CD4-positive, CD25-positive, alpha-beta regulatory T cell (primary cell): ENCODE data around the gene TAS2R13. TPM values are rescaled to one million over a fixed set of nuclear protein-coding genes. Genes with fewer than 3 reads are reported as not detected.

Experiments
- ATAC-seq, 2 donors: fragments of 150-1000 bp; cut with Tn5 transposase; one replicate each; pipeline ENCODE4 v1.10.0; 2021; ENCODE audit warnings: low read depth in 2 of 2, moderate number of reproducible peaks in 2 of 2, moderate library complexity in 1 of 2
- DNase-seq, 3 donors: peaks; one replicate each; pipeline versions ENCODE4 v3.0.0 to v3.0.0-alpha.2; 2012 to 2022; ENCODE audit warnings: mixed read lengths in 1 of 3
- H3K27ac ChIP-seq: one replicate; pipeline ENCODE4 v1.7.0; 2013; ENCODE audit warnings: mild to moderate bottlenecking, low read length; ENCODE audit not compliant: insufficient read depth, poor library complexity, severe bottlenecking
- H3K27me3 ChIP-seq: one replicate; pipeline ENCODE4 v1.7.0; 2013; ENCODE audit warnings: low read length; ENCODE audit not compliant: control insufficient read depth, insufficient read depth
- H3K36me3 ChIP-seq: one replicate; pipeline ENCODE4 v1.7.0; 2013; ENCODE audit warnings: mild to moderate bottlenecking, low read length, moderate library complexity; ENCODE audit not compliant: control insufficient read depth, insufficient read depth
- H3K4me1 ChIP-seq: 2 replicates; pipeline ENCODE4 v1.7.0; 2013; ENCODE audit warnings: mild to moderate bottlenecking, low read length; ENCODE audit not compliant: insufficient read depth, control insufficient read depth, poor library complexity, severe bottlenecking
- H3K4me3 ChIP-seq: one replicate; pipeline ENCODE4 v1.7.0; 2013; ENCODE audit warnings: low read depth, mild to moderate bottlenecking, low read length, moderate library complexity
- H3K9me3 ChIP-seq, 2 experiments: 1 replicate in 1 of 2; 2 replicates in 1 of 2; pipeline ENCODE4 v1.7.0; 2013; ENCODE audit warnings: low read length in 2 of 2, mild to moderate bottlenecking in 1 of 2, moderate library complexity in 1 of 2; ENCODE audit not compliant: control insufficient read depth in 2 of 2
- H3K27ac Mint-ChIP-seq, 3 donors: one replicate each; pipeline ENCODE4 v1.8.0; 2020 to 2022; ENCODE audit warnings: mild to moderate bottlenecking in 3 of 3, mixed read lengths in 3 of 3, moderate library complexity in 2 of 3
- H3K27me3 Mint-ChIP-seq: one replicate; pipeline ENCODE4 v1.8.0; 2022; ENCODE audit warnings: mild to moderate bottlenecking, mixed read lengths
- H3K36me3 Mint-ChIP-seq: one replicate; pipeline ENCODE4 v1.8.0; 2020; ENCODE audit warnings: mixed read lengths
- H3K4me1 Mint-ChIP-seq, 4 donors: one replicate each; pipeline ENCODE4 v1.8.0; 2020 to 2022; ENCODE audit warnings: mixed read lengths in 4 of 4, mild to moderate bottlenecking in 1 of 4
- H3K4me3 Mint-ChIP-seq, 4 donors: one replicate each; pipeline ENCODE4 v1.8.0; 2020 to 2022; ENCODE audit warnings: mild to moderate bottlenecking in 4 of 4, mixed read lengths in 4 of 4, moderate library complexity in 3 of 4
- H3K9me3 Mint-ChIP-seq, 7 donors: one replicate each; pipeline ENCODE4 v1.8.0; 2020 to 2022; ENCODE audit warnings: mixed read lengths in 7 of 7, mild to moderate bottlenecking in 3 of 7, moderate library complexity in 2 of 7
- polyA plus RNA-seq, 4 donors: library from polyadenylated mRNA; unstranded; fragments of 300-500 nt; fragmentation: Illumina TruSeq; gene quantifications; one replicate each; pipeline ENCODE4 v1.2.3, GENCODE V29; 2021
- total RNA-seq: library from RNA; stranded (reverse); gene quantifications from one replicate; pipeline ENCODE4 v1.2.3, GENCODE V29; 2022

Gene TAS2R13
- total RNA-seq, result 1.4 TPM
- polyA plus RNA-seq, result not detected

DNA sequence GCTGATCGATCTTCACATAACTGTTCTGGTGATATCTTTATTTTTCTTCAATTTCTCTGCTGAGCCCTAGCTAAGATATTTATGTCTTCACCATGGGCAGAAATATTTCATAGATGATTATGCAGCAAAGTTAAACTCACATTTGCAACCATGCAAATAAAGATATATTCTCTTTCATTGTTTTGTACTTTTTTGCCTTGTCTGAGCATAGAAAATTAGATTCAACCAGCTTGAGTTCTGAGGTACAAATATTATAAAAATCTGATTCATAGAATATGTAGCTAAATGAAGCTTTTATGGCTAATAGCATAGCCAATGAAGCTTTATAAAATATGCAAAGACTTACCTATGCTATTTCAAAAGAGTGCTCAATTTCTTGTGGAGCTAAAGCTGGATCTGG is at the start of gene TAS2R13:
Gene TAS2R13, minus strand, starts transcription at position 101 of the 400 bp plus-strand sequence. CDS start 264 bp downstream, outside the sequence.
- no peak within 1 kb of the TSS for H3K4me3 Mint-ChIP-seq
- Histone ChIP-seq H3K27me3 (no peaks in the 10 kb centered on the region), H3K4me3 (no peak within 1 kb of the TSS), H3K36me3 (no peaks in the 10 kb centered on the region), H3K4me1 (no peaks in the 10 kb centered on the region), H3K27ac (no peak within 1 kb of the TSS), H3K9me3 (peaks cover 5 to 6% of the 10 kb centered on the region in 2 experiments)
- H3K9me3 Mint-ChIP-seq, result peaks cover 2 to 14% (median 4%) of the 10 kb centered on the region in 7 donors
- ATAC-seq, result no peak
- no peak within 1 kb of the TSS for H3K27ac Mint-ChIP-seq
- peaks cover 32% of the 10 kb centered on the region for H3K36me3 Mint-ChIP-seq
- peaks cover 0 to 3% (median 0%) of the 10 kb centered on the region in 4 donors for H3K4me1 Mint-ChIP-seq
- no peak for DNase-seq
- H3K27me3 Mint-ChIP-seq, result no peaks in the 10 kb centered on the region

DNA sequence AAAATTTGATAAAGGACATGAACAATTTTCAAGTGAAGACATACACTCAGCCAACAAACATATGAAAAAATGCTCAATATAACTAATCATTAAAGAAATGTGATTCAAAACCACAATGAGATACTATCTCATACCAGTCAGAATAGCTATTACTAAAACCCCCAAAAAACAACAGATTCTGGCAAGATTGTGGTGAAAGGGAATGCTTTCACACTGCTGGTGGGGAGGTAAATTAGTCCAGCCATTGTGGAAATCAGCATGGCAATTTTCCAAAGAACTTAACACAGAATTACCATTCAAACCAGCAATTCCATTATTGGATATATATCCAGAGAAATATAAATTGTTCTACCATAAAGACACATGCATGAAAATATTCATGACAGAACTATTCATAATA is 48.4 kb upstream of the TAS2R13 start:
- no peaks in the 10 kb centered on the region for H3K27me3 ChIP-seq
- peaks cover 8% of the 10 kb centered on the region for H3K4me1 ChIP-seq
- H3K4me1 Mint-ChIP-seq, result peaks cover 28 to 62% (median 41%) of the 10 kb centered on the region in 4 donors
- peaks cover 5 to 18% (median 8%) of the 10 kb centered on the region in 7 donors for H3K9me3 Mint-ChIP-seq
- peaks cover 45% of the 10 kb centered on the region for H3K36me3 Mint-ChIP-seq
- peaks cover 6% of the 10 kb centered on the region for H3K27me3 Mint-ChIP-seq
- no peak overlapping the region for H3K27ac ChIP-seq
- no peaks in the 10 kb centered on the region for H3K36me3 ChIP-seq
- H3K27ac Mint-ChIP-seq, result no peak overlapping the region
- DNase-seq (no peak), ATAC-seq (no peak)
- H3K9me3 ChIP-seq, result no peaks in the 10 kb centered on the region
- H3K4me3 ChIP-seq, result no peak overlapping the region
- H3K4me3 Mint-ChIP-seq, result no peak overlapping the region

- no peak overlapping the region for H3K27ac Mint-ChIP-seq
- peaks cover 28 to 50% (median 34%) of the 10 kb centered on the region in 4 donors for H3K4me1 Mint-ChIP-seq
- H3K36me3 Mint-ChIP-seq, result peaks cover 45% of the 10 kb centered on the region
- Histone ChIP-seq H3K9me3 (no peaks in the 10 kb centered on the region), H3K4me3 (no peak overlapping the region), H3K36me3 (no peaks in the 10 kb centered on the region), H3K27me3 (no peaks in the 10 kb centered on the region), H3K27ac (no peak overlapping the region), H3K4me1 (peaks cover 8% of the 10 kb centered on the region)
- H3K9me3 Mint-ChIP-seq, result peaks cover 3 to 20% (median 9%) of the 10 kb centered on the region in 7 donors
- no peak for ATAC-seq
- peaks cover 6% of the 10 kb centered on the region for H3K27me3 Mint-ChIP-seq
- H3K4me3 Mint-ChIP-seq, result no peak overlapping the region
- no peak for DNase-seq
Observed at GRCh38 chr12:10956085-10956484, 46.7 kb upstream of the TAS2R13 start.

GRCh38 chr12:10952645-10953044 is 43.3 kb upstream of the TAS2R13 start:
- H3K27ac Mint-ChIP-seq, result no peak overlapping the region
- no peak overlapping the region for H3K4me3 Mint-ChIP-seq
- no peaks in the 10 kb centered on the region for H3K4me1 ChIP-seq
- ATAC-seq (no peak), DNase-seq (no peak)
- H3K9me3 Mint-ChIP-seq, result peaks cover 5 to 27% (median 12%) of the 10 kb centered on the region in 7 donors
- H3K4me1 Mint-ChIP-seq, result peaks cover 13 to 29% (median 20%) of the 10 kb centered on the region in 4 donors
- no peaks in the 10 kb centered on the region for H3K36me3 ChIP-seq
- no peaks in the 10 kb centered on the region for H3K9me3 ChIP-seq
- H3K27ac ChIP-seq, result no peak overlapping the region
- no peak overlapping the region for H3K4me3 ChIP-seq
- no peaks in the 10 kb centered on the region for H3K27me3 ChIP-seq
- peaks cover 6% of the 10 kb centered on the region for H3K27me3 Mint-ChIP-seq
- H3K36me3 Mint-ChIP-seq, result peaks cover 45% of the 10 kb centered on the region

- no peak overlapping the region for H3K27ac ChIP-seq
- H3K27ac Mint-ChIP-seq, result no peak overlapping the region
- no peak for ATAC-seq
- H3K27me3 ChIP-seq, result no peaks in the 10 kb centered on the region
- no peaks in the 10 kb centered on the region for H3K36me3 ChIP-seq
- peaks cover 13% of the 10 kb centered on the region for H3K36me3 Mint-ChIP-seq
- H3K9me3 Mint-ChIP-seq, result peaks cover 0 to 12% (median 5%) of the 10 kb centered on the region in 7 donors
- peaks cover 0 to 16% (median 3%) of the 10 kb centered on the region in 4 donors for H3K4me1 Mint-ChIP-seq
- peaks cover 0 to 4% of the 10 kb centered on the region in 2 experiments for H3K9me3 ChIP-seq
- no peak overlapping the region for H3K4me3 ChIP-seq
- H3K27me3 Mint-ChIP-seq, result no peaks in the 10 kb centered on the region
- H3K4me1 ChIP-seq, result no peaks in the 10 kb centered on the region
- no peak overlapping the region for H3K4me3 Mint-ChIP-seq
- no peak for DNase-seq
Observed at GRCh38 chr12:10943167-10943566, 33.8 kb upstream of the TAS2R13 start.

- ATAC-seq (no peak), DNase-seq (no peak)
- no peak overlapping the region for H3K27ac Mint-ChIP-seq
- peaks cover 0 to 5% (median 0%) of the 10 kb centered on the region in 7 donors for H3K9me3 Mint-ChIP-seq
- H3K27ac ChIP-seq, result no peak overlapping the region
- no peak overlapping the region for H3K4me3 ChIP-seq
- peaks cover 0 to 2% of the 10 kb centered on the region in 2 experiments for H3K9me3 ChIP-seq
- no peaks in the 10 kb centered on the region for H3K36me3 ChIP-seq
- H3K4me3 Mint-ChIP-seq, result no peak overlapping the region
- H3K36me3 Mint-ChIP-seq, result peaks cover 7% of the 10 kb centered on the region
- H3K4me1 ChIP-seq, result no peaks in the 10 kb centered on the region
- H3K4me1 Mint-ChIP-seq, result peaks cover 0 to 16% (median 3%) of the 10 kb centered on the region in 4 donors
- H3K27me3 Mint-ChIP-seq, result no peaks in the 10 kb centered on the region
- no peaks in the 10 kb centered on the region for H3K27me3 ChIP-seq
Observed at GRCh38 chr12:10941916-10942607, 32.7 kb upstream of the TAS2R13 start.

DNA sequence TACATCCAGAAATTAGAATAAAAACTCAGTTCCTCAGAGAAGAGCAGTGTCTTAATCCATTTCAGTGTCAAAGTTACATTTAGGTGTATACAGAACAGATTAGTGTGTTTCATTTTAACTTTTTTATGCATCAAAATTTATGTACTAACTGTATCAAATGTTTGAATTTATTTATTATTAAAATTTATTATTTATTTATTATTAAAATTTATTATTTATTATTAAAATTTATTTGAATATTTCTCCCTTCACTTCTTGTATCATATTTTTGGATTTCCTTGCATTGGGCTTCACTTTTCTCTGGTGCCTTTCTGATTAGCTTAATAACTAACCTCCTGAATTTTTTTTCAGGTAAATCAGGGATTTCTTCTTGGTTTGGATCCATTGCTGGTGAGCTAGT is 32.0 kb upstream of the TAS2R13 start:
- Histone ChIP-seq H3K36me3 (no peaks in the 10 kb centered on the region), H3K4me1 (no peaks in the 10 kb centered on the region), H3K9me3 (no peaks in the 10 kb centered on the region), H3K27me3 (no peaks in the 10 kb centered on the region), H3K27ac (no peak overlapping the region), H3K4me3 (no peak overlapping the region)
- Mint-ChIP-seq H3K36me3 (peaks cover 4% of the 10 kb centered on the region), H3K4me1 (peaks cover 0 to 16% (median 3%) of the 10 kb centered on the region in 4 donors), H3K4me3 (no peak overlapping the region), H3K9me3 (peaks cover 0 to 1% (median 0%) of the 10 kb centered on the region in 7 donors), H3K27me3 (no peaks in the 10 kb centered on the region), H3K27ac (peak overlapping the region in 1 of 3 donors; percentile 44)
- ATAC-seq (no peak), DNase-seq (no peak)

DNA sequence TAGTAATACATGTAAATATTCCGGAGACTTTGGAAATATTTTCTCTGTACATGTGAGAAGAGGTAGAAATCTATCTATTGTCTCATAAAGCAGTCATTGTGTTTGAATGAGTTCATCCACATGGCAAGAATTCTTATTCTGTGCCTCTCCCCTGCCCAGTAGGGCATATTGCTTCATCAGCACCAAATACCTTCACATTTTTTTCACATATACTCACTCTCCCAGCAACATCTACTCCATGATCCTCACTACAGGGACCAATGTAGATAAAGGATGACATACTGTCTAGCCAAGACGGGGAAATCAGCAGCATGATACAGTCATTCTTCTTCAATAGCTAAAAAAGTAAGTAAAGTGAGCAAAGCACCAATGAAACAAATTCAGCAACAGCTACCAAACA is 31.0 kb upstream of the TAS2R13 start:
- peaks cover 0 to 16% (median 5%) of the 10 kb centered on the region in 4 donors for H3K4me1 Mint-ChIP-seq
- H3K36me3 Mint-ChIP-seq, result peaks cover 4% of the 10 kb centered on the region

More for the DNA sequence above, 31.0 kb upstream of the TAS2R13 start:
- Mint-ChIP-seq H3K4me3 (no peak overlapping the region), H3K9me3 (peaks cover 0 to 1% (median 0%) of the 10 kb centered on the region in 7 donors), H3K27ac (no peak overlapping the region), H3K27me3 (no peaks in the 10 kb centered on the region)
- DNase-seq (no peak), ATAC-seq (no peak)
- no peaks in the 10 kb centered on the region for H3K27me3 ChIP-seq
- H3K9me3 ChIP-seq, result no peaks in the 10 kb centered on the region
- no peak overlapping the region for H3K4me3 ChIP-seq
- no peak overlapping the region for H3K27ac ChIP-seq
- H3K36me3 ChIP-seq, result no peaks in the 10 kb centered on the region
- H3K4me1 ChIP-seq, result no peaks in the 10 kb centered on the region
